ENCODE data around the gene TUBGCP6.

GRCh38 chr22:50199829-50200460 is 44.9 kb downstream of the TUBGCP6 start:
- TF ChIP-seq POLR2A (IDR thresholded peaks at IDR 0.05), result no peak
- TF ChIP-seq, protein P1, sequence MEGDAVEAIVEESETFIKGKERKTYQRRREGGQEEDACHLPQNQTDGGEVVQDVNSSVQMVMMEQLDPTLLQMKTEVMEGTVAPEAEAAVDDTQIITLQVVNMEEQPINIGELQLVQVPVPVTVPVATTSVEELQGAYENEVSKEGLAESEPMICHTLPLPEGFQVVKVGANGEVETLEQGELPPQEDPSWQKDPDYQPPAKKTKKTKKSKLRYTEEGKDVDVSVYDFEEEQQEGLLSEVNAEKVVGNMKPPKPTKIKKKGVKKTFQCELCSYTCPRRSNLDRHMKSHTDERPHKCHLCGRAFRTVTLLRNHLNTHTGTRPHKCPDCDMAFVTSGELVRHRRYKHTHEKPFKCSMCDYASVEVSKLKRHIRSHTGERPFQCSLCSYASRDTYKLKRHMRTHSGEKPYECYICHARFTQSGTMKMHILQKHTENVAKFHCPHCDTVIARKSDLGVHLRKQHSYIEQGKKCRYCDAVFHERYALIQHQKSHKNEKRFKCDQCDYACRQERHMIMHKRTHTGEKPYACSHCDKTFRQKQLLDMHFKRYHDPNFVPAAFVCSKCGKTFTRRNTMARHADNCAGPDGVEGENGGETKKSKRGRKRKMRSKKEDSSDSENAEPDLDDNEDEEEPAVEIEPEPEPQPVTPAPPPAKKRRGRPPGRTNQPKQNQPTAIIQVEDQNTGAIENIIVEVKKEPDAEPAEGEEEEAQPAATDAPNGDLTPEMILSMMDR (IDR thresholded peaks at IDR 0.05), result no peak
- no peak for TF ChIP-seq EP300 (IDR thresholded peaks at IDR 0.05)

Data from stomach (tissue), 4 donors.